ENCODE measurements around the gene IQGAP2.

IQGAP2 gene

GRCh38 chr5:76483433-76483832 lies 80.3 kb downstream of the IQGAP2 start:
- no peak for ATAC-seq (replicated peaks)
- peaks cover 4% of the 10 kb centered on the region for H3K36me3 Mint-ChIP-seq (ENCODE audit: insufficient read depth)

GRCh38 chr5:76483881-76484280 lies 80.8 kb downstream of the IQGAP2 start:
- Mint-ChIP-seq H3K36me3 (ENCODE audit: insufficient read depth) (peaks cover 3% of the 10 kb centered on the region), H3K9me3 (no peaks in the 10 kb centered on the region), H3K27ac (peak overlapping the region in 1 of 2 donors; percentile 75), H3K27me3 (no peaks in the 10 kb centered on the region), H3K4me1 (ENCODE audit: low read depth in 2 of 2) (peaks cover 54 to 65% of the 10 kb centered on the region in 2 donors), H3K4me3 (no peak overlapping the region)
- no peak for DNase-seq
- no peak for ATAC-seq (replicated peaks)

More at GRCh38 chr5:76483433-76483832, 80.3 kb downstream of the IQGAP2 start:
- peak overlapping the region in 1 of 2 donors; percentile 75 for H3K27ac Mint-ChIP-seq
- DNase-seq = no peak
- no peaks in the 10 kb centered on the region for H3K9me3 Mint-ChIP-seq
- H3K4me3 Mint-ChIP-seq = no peak overlapping the region
- peaks cover 57 to 65% of the 10 kb centered on the region in 2 donors for H3K4me1 Mint-ChIP-seq (ENCODE audit: low read depth in 2 of 2)
- H3K27me3 Mint-ChIP-seq = no peaks in the 10 kb centered on the region

GRCh38 chr5:76485511-76485910 lies 82.4 kb downstream of the IQGAP2 start:
- Mint-ChIP-seq H3K4me3 (no peak overlapping the region), H3K4me1 (ENCODE audit: low read depth in 2 of 2) (peaks cover 52 to 65% of the 10 kb centered on the region in 2 donors), H3K27me3 (no peaks in the 10 kb centered on the region), H3K9me3 (no peaks in the 10 kb centered on the region), H3K36me3 (ENCODE audit: insufficient read depth) (peaks cover 4% of the 10 kb centered on the region), H3K27ac (peak overlapping the region; percentile 45 to 56)
- no peak for DNase-seq
- ATAC-seq (replicated peaks) = no peak

- Mint-ChIP-seq H3K27ac (no peak overlapping the region), H3K4me1 (ENCODE audit: low read depth in 2 of 2) (peaks cover 55 to 65% of the 10 kb centered on the region in 2 donors), H3K36me3 (ENCODE audit: insufficient read depth) (peaks cover 4% of the 10 kb centered on the region), H3K4me3 (no peak overlapping the region), H3K27me3 (no peaks in the 10 kb centered on the region), H3K9me3 (no peaks in the 10 kb centered on the region)
- ATAC-seq (replicated peaks) (no peak), DNase-seq (no peak)
Observed at GRCh38 chr5:76487386-76487785, 84.3 kb downstream of the IQGAP2 start.

GRCh38 chr5:76487821-76488220 lies 84.7 kb downstream of the IQGAP2 start:
- Mint-ChIP-seq H3K4me1 (ENCODE audit: low read depth in 2 of 2) (peaks cover 55 to 65% of the 10 kb centered on the region in 2 donors), H3K9me3 (no peaks in the 10 kb centered on the region), H3K4me3 (no peak overlapping the region), H3K27ac (no peak overlapping the region), H3K27me3 (no peaks in the 10 kb centered on the region), H3K36me3 (ENCODE audit: insufficient read depth) (peaks cover 4% of the 10 kb centered on the region)
- no peak for ATAC-seq (replicated peaks)
- DNase-seq = no peak

GRCh38 chr5:76488969-76489368 lies 85.9 kb downstream of the IQGAP2 start:
- peaks cover 51 to 62% of the 10 kb centered on the region in 2 donors for H3K4me1 Mint-ChIP-seq (ENCODE audit: low read depth in 2 of 2)
- H3K27ac Mint-ChIP-seq = peak overlapping the region; percentile 14 to 83
- H3K27me3 Mint-ChIP-seq = no peaks in the 10 kb centered on the region
- ATAC-seq (replicated peaks) (no peak), DNase-seq (no peak)
- no peaks in the 10 kb centered on the region for H3K9me3 Mint-ChIP-seq
- no peak overlapping the region for H3K4me3 Mint-ChIP-seq
- peaks cover 7% of the 10 kb centered on the region for H3K36me3 Mint-ChIP-seq (ENCODE audit: insufficient read depth)

- H3K36me3 Mint-ChIP-seq (ENCODE audit: insufficient read depth) = peaks cover 7% of the 10 kb centered on the region
- H3K4me1 Mint-ChIP-seq (ENCODE audit: low read depth in 2 of 2) = peaks cover 47 to 63% of the 10 kb centered on the region in 2 donors
- peak overlapping the region in 1 of 2 donors; percentile 83 for H3K27ac Mint-ChIP-seq
- ATAC-seq (replicated peaks) = no peak
- no peak overlapping the region for H3K4me3 Mint-ChIP-seq
- DNase-seq = no peak
- no peaks in the 10 kb centered on the region for H3K27me3 Mint-ChIP-seq
- H3K9me3 Mint-ChIP-seq = no peaks in the 10 kb centered on the region
Observed at GRCh38 chr5:76489877-76490688, 87.0 kb downstream of the IQGAP2 start.

GRCh38 chr5:76490960-76491359 lies 87.9 kb downstream of the IQGAP2 start:
- Mint-ChIP-seq H3K27ac (peak overlapping the region in 1 of 2 donors; percentile 29), H3K4me1 (ENCODE audit: low read depth in 2 of 2) (peaks cover 49 to 63% of the 10 kb centered on the region in 2 donors), H3K9me3 (no peaks in the 10 kb centered on the region)

GRCh38 chr5:76492819-76493189 lies 89.7 kb downstream of the IQGAP2 start:
- H3K27ac Mint-ChIP-seq = peak overlapping the region in 1 of 2 donors; percentile 70
- DNase-seq (no peak), ATAC-seq (replicated peaks) (no peak)
- no peaks in the 10 kb centered on the region for H3K27me3 Mint-ChIP-seq
- no peak overlapping the region for H3K4me3 Mint-ChIP-seq
- no peaks in the 10 kb centered on the region for H3K9me3 Mint-ChIP-seq
- H3K36me3 Mint-ChIP-seq (ENCODE audit: insufficient read depth) = peaks cover 15% of the 10 kb centered on the region
- peaks cover 56 to 76% of the 10 kb centered on the region in 2 donors for H3K4me1 Mint-ChIP-seq (ENCODE audit: low read depth in 2 of 2)

More at GRCh38 chr5:76490960-76491359, 87.9 kb downstream of the IQGAP2 start:
- DNase-seq (no peak), ATAC-seq (replicated peaks) (no peak)
- Mint-ChIP-seq H3K36me3 (ENCODE audit: insufficient read depth) (peaks cover 7% of the 10 kb centered on the region), H3K27me3 (no peaks in the 10 kb centered on the region), H3K4me3 (no peak overlapping the region)

- Mint-ChIP-seq H3K4me1 (ENCODE audit: low read depth in 2 of 2) (peaks cover 57 to 81% of the 10 kb centered on the region in 2 donors), H3K4me3 (no peak overlapping the region), H3K27ac (peak overlapping the region; percentile 49 to 70)
Observed at GRCh38 chr5:76493190-76493837, 90.2 kb downstream of the IQGAP2 start.

GRCh38 chr5:76494201-76494600 lies 91.1 kb downstream of the IQGAP2 start:
- H3K27me3 Mint-ChIP-seq = no peaks in the 10 kb centered on the region
- H3K4me1 Mint-ChIP-seq (ENCODE audit: low read depth in 2 of 2) = peaks cover 57 to 83% of the 10 kb centered on the region in 2 donors
- H3K9me3 Mint-ChIP-seq = no peaks in the 10 kb centered on the region
- peak overlapping the region; percentile 70 to 84 for H3K27ac Mint-ChIP-seq
- DNase-seq (no peak), ATAC-seq (replicated peaks) (no peak)
- no peak overlapping the region for H3K4me3 Mint-ChIP-seq
- H3K36me3 Mint-ChIP-seq (ENCODE audit: insufficient read depth) = peaks cover 15% of the 10 kb centered on the region

More at GRCh38 chr5:76493190-76493837, 90.2 kb downstream of the IQGAP2 start:
- Mint-ChIP-seq H3K9me3 (no peaks in the 10 kb centered on the region), H3K27me3 (no peaks in the 10 kb centered on the region), H3K36me3 (ENCODE audit: insufficient read depth) (peaks cover 15% of the 10 kb centered on the region)
- ATAC-seq (replicated peaks) = no peak
- DNase-seq = no peak

- H3K36me3 Mint-ChIP-seq (ENCODE audit: insufficient read depth) = peaks cover 11% of the 10 kb centered on the region
- H3K27ac Mint-ChIP-seq = peak overlapping the region; percentile 85 to 92
- DNase-seq (no peak), ATAC-seq (replicated peaks) (no peak)
- H3K9me3 Mint-ChIP-seq = no peaks in the 10 kb centered on the region
- no peaks in the 10 kb centered on the region for H3K27me3 Mint-ChIP-seq
- H3K4me3 Mint-ChIP-seq = no peak overlapping the region
- peaks cover 51 to 79% of the 10 kb centered on the region in 2 donors for H3K4me1 Mint-ChIP-seq (ENCODE audit: low read depth in 2 of 2)
Observed at GRCh38 chr5:76495870-76496269, 92.8 kb downstream of the IQGAP2 start.

GRCh38 chr5:76497065-76497460 lies 94.0 kb downstream of the IQGAP2 start:
- peak overlapping the region; percentile 85 to 92 for H3K27ac Mint-ChIP-seq
- no peak overlapping the region for H3K4me3 Mint-ChIP-seq
- H3K4me1 Mint-ChIP-seq (ENCODE audit: low read depth in 2 of 2) = peaks cover 46 to 74% of the 10 kb centered on the region in 2 donors
- no peak for DNase-seq
- peaks cover 14% of the 10 kb centered on the region for H3K36me3 Mint-ChIP-seq (ENCODE audit: insufficient read depth)
- ATAC-seq (replicated peaks) = no peak
- no peaks in the 10 kb centered on the region for H3K27me3 Mint-ChIP-seq
- no peaks in the 10 kb centered on the region for H3K9me3 Mint-ChIP-seq
